Globus pallidus (tissue), 1 donor: ENCODE results near the gene CD2AP.
"Not testable (repeated sequence)": the region's sequence is repeated elsewhere in the genome, so short reads cannot be mapped to it uniquely, and the experiment has no call there.

Experiments
- DNase-seq: peaks from one replicate; pipeline ENCODE4 v3.0.0-alpha.2; 2015; ENCODE audit warnings: low spot score

CD2AP gene

DNA sequence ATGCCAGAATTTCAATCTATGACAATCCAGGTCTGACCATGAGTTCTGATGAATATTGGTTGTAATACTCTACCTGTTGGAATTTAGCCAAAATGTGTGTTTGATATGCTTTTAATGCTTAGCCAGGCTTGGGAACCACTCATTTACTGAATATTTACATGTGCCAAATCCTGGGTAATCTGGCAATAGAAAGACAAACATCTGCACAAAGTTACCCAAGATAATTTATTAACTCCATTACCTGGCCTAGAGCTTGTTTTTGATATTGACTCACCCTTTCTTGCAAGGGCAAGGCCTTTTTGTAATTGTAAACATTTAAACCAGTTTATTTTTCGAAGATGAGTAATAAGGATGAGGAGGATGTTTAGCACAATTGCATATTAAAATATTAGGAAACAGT is 13.5 kb upstream of the CD2AP start:
- DNase-seq: no peak

- DNase-seq: no peak
These were observed 12.5 kb upstream of the CD2AP start for GRCh38 chr6:47465117-47465516.

DNA sequence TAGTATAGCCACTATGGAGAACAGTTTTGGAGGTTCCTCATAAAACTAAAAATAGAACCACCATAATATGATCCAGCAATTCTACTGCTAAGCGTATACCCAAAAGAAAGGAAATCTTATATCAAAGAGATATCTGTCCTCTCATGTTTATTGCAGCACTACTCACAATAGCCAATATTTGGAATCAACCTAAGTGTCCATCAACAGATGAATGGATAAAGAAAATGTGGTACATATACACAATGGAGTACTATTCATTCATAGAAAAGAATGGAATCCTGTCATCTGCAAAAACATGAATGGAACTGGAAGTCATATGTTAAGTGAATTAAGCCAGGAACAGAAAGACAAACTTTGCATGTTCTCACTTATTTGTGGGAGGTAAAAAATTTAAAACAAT is 5.7 kb upstream of the CD2AP start:
- no peak for DNase-seq

DNA sequence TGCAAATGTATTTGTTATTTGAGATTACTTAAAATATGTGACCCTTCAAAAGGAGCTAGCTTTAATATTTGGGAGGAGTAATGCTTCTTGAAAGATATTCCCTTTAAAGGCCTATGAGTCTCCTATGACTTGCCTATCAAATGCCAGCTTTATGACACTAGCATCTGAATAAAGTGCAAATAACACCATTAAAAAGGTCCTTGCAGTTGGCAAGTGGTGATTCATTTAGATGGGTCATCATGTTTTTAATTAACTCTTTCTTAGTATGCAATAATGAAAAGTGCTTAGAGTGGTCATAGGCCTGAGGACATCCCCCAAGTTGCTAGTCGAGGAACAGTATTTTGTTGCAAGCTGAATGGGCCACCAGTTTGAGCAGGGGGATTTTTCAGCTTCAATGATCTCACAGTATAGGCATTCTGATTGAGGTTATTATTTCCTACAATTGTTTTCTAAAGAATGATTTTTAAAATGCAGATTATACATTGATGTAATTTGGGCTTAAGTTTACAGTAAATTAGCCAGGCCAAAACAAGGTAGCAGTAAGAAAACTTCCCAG is 3.7 kb upstream of the CD2AP start:
- no peak for DNase-seq

DNA sequence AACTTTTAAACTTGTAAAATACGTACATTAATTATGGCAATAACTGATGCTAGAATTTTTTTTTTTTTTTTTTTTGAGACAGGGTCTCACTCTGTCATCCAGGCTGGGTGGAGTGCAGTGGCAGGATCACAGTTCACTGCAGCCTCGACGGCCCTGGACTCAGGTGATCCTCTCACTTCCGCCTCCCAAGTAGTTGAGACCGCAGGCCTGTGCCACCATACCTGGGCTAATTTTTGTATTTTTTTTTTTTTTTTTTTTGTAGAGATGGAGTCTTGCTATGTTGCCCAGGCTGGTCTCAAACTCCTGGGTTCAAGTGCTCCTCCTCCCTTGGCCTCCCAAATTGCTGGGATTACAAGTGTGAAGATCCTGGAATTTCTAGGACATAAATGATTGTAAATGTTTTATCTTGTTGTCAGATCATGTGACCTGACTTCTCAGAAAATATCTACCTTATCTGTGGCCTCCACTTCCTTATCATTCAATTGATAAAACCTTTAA is 2.2 kb upstream of the CD2AP start:
- DNase-seq: no peak

- peak; percentile 3 for DNase-seq
These were observed 650 bp upstream of the CD2AP start for GRCh38 chr6:47476781-47477496.

- peak; percentile 24 for DNase-seq
These were observed 897 bp downstream of the CD2AP start for GRCh38 chr6:47478233-47479139.

- peak; percentile 2 for DNase-seq
These were observed 1.5 kb downstream of the CD2AP start for GRCh38 chr6:47479140-47479508.

GRCh38 chr6:47479874-47480273 is 2.3 kb downstream of the CD2AP start:
- no peak for DNase-seq

DNA sequence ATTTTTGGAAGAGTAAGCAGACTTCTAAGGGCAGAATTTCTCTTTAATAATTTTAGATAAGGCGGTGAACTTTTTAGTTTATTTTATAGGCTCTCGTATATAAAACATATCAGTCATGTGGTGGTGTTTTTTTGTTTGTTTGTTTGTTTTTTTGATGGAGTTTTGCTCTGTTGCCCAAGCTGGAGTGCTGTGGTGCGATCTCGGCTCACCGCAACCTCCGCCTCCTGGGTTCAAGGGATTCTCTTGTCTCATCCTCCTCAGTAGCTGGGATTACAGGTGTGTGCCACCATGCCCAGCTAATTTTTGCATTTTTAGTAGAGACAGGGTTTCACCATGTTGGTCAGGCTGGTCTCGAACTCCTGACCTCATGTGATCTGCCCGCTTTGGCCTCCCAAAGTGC is 3.6 kb downstream of the CD2AP start:
- not testable (repeated sequence) for DNase-seq

- no peak for DNase-seq
These were observed 4.2 kb downstream of the CD2AP start for GRCh38 chr6:47481806-47482205.

GRCh38 chr6:47483516-47483852 is 5.9 kb downstream of the CD2AP start:
- DNase-seq: no peak

- DNase-seq: no peak
These were observed 6.4 kb downstream of the CD2AP start for GRCh38 chr6:47483853-47484546.

- DNase-seq: no peak
These were observed 7.0 kb downstream of the CD2AP start for GRCh38 chr6:47484616-47485015.

- DNase-seq: no peak
These were observed 7.5 kb downstream of the CD2AP start for GRCh38 chr6:47485083-47485482.

GRCh38 chr6:47485491-47486135 is 8.0 kb downstream of the CD2AP start:
- no peak for DNase-seq

DNA sequence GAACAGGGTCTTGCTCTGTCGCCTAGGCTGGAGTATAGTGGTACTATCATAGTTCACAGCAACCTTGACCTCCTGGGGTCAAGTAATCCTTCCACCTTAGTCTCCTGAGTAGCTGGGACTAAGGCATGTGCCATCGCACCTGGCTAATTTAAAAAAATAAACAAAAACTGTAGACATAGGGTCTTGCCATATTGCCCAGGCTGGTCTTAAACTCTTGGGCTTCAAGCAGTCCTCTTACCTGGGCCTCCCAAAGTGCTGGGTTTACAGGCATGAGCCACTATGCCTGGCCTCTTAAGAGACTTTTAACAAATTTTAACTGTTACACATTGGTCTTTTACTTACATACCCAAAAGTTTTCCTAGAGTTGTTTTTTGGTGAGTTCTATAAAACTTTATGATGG is 12.4 kb downstream of the CD2AP start:
- no peak for DNase-seq

DNA sequence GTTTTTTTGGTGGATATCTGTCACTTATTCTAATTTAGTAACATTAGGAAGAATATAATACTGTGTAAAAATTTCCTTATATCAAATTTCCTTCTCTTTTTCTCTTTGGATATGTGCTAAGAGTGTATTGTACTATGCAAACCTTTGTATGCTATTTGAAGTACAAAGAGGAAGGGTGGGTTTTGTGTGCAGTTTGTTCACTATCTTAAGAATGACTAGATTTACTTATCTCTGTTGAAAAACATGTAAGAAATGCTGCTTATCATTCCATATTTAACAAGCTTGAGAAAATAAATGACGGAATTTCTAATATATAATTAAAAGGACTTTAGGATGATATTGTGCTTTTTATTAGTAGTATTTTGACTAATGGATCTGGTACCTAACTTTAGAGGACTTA is 13.1 kb downstream of the CD2AP start:
- DNase-seq: no peak

DNA sequence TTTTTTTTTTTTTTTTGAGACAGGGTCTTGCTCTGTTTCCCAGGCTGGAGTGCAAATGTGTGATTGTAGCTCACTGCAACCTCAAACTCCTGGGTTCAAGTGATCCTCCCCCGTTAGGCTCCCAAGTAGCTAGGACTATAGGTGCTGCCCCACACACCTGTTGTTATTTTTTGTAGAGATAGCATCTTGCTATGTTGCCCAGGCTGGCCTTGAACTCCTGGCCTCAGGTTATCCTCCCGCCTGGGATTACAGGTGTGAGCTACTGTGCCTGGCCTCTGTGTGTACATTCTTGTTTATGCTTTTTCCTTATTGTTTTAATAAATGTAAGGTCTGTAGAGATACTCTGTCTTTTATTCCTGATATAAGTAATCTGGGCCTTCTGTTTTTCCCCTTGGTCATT is 14.8 kb downstream of the CD2AP start:
- no peak for DNase-seq

- DNase-seq: no peak
These were observed 17.6 kb downstream of the CD2AP start for GRCh38 chr6:47495207-47495606.

- no peak for DNase-seq
These were observed 18.5 kb downstream of the CD2AP start for GRCh38 chr6:47495954-47496545.
